ENCODE results near the gene USE1.
A peak's percentile ranks its signal among the peaks of the same experiment; 100 is the strongest.

Gene USE1

DNA sequence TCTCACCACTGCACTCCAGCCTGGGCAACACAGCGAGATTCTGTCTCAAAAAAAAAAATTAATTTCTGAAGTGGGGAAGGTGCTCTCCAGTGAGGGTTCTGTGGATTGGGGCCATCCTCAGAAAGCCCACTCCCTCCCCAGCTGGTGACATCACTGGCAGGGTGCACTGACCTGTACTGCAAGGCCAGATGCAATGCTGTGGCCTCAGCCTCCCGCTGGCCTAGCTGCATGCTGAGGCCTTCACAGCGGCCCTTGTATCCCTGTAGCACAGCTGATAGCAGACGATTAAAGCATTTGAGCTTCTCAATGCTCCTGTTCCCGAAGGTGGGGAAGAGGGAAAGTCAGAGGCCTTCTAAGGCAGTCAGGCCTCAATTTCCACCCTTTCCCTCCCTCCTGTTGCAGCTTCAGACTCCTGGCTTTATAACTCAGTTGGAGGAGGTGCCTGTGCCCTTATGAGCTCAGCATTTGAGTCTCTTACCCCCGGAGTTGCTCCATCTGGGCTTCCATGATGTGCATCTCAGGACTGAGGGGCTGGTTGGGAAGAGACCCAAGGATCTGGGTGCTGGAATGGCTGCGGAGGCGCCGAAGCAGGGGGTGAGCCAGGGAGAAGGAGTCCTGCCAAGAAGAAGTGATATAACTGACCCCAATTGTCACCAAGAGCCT is 44.1 kb downstream of the USE1 start:
- DNase-seq, result no peak

DNA sequence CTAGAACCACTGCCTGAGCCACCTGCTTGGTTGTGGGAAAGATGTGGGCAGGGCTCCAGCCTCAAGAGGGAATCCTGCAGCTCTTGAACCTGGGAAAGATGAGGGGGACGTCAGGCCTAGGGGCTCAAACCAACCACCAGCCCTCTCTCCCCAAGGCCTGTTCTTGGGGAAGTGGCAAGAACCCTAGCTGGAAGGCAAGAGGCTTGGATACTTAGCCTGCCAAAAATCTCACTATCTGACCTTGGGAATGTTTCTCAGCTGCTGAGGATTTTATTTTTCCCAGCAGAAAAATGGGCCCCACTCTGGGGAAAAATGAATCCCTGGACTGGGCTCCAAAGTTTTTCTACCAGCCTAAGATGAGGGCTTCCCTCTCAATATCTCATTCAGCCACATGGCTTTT is 44.8 kb downstream of the USE1 start:
- no peak for DNase-seq

DNA sequence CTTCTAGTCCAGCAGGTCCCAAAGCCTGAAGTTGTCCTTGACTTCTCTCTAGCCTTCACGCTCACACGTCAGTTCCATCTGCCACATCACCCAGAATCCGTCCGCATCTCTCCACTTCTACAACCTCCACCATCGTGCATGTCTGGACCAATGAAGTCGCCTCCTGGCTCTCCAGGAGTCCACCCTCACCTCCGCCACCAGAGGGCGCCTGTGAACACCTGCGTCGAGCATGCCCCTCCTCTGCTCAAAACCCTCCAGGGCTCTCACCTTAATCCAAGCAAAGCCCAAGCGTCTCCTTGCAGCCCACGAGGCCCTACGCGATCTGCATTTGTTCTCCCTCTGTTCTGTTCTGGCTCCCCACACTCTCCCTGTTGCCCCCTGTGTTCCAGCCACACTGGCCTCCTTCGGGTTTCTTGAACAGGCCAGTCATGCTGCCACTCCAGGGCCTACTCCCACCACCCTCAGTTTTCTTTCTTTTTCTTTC is 45.7 kb downstream of the USE1 start:
- peak; percentile 93 for DNase-seq

DNA sequence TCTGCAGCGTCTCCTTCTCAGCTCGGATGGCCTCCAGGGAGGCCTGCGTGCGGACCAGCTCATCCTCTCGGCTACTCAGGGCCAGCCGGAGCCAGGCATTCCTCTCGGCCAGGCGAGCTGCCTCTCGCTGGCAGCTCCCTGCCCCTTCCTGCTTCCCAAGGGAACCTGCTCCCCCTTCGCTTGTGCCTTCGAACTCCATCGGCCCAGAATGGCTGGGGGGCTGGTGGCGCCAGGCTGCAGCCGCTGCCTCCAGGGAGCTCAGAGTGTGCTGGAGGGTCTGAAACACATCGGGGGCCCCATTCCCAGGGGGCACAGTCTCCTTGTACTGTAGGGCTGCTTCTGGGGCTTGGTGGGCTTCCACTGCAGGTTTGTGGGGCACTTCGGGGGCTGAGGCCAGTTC is 47.4 kb downstream of the USE1 start:
- DNase-seq, result no peak

DNA sequence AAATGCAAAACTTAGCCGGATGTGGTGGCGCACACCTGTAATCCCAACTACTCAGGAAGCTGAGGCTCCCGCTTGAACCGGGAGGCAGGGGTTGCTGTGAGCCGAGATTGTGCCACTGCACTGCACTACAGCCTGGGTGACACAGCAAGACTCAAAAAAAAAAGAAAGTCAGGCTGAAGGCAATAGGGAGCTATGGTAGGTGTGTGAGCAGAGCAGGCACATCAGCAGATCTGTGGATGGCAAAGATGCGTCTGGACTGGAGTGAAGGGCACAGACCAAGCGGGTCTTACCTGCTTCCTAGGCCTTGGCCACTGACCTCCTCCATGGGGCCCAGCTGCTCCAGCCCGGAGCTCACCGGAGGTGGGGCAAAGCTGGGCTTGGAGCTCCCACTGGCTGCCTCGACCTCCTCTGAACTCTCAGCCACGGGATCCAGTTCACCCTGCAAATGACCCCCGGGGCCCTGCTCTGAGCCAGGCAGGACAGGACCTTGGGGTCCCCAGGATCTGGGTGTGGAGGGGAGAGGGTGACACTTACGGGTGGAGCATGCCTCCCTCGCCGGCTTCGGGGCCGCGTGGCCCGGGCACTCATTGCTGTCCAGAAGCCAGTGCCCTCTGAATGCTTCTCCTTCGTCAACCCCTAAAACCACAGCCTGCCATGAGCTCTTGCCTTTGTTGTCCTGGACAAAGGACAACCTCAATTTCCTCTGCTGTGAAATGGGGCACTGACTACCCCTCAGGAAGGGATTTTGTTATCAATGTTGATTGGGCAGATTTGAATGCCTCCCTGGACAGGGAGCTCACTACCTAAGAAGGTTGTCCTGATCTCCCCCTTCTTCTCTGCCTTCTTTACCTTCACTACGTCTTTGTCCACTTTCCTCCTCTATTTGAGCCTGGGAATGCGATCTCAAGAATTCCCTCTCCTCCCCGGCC is 48.8 kb downstream of the USE1 start:
- no peak for DNase-seq

DNA sequence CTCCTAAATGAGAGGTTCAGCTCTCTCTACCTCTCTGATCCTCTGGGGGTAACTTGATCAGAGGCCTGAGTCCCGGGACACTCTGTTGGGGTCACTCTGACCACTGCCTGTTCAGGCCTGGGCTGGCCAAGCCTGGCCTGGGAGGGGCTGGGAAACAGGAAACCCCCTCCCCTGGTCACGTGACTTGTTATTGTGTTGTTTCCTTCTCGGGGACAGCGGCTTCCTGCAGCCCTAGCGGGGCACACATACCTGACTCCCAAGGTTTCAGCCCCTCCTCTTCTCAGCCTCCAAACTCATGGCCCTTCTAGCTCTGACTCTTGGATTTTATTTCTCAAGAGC is 49.5 kb downstream of the USE1 start, which contains the start of gene USHBP1:
Gene USHBP1 (minus strand): TSS at position 105 of the 339 bp plus-strand sequence. CDS start 446 bp downstream, outside the sequence.
- no peak for DNase-seq

DNA sequence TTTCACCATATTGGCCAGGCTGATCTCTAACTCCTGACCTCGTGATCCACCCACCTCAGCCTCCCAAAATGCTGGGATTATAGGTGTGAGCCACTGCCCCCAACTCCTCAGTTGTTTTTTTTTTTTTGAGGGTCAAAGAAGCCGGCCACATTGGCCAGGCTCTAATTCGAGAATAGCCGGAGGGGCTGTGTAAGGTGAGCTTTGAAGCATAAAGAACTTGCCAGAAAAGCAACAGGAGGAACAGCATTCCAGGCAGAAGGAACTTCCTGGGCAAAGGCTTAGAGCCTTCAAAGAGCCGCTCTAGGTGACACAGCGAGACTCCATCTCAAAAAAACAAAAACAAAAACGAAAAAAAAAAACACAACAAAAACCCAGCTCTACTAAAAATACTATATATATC is 50.9 kb downstream of the USE1 start:
- DNase-seq, result no peak

DNA sequence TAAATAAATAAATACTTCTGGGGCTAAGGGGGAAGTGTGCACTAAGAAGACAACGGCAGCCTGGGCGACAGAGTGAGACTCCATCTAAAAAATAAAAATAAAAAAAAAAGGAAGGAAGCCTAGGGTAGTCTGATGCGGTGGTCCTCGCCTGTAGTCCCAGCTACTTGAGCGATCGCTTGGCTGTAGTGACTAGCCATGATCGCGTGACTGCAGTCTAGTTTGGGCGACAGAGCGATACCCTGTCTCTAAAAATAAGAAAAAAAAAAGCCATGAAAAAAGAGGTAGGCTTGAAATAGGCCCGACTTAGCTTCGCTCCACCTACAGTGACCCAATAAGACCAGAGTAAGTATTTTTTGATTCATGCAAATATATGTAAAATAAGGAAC is 51.4 kb downstream of the USE1 start:
- DNase-seq, result no peak

DNA sequence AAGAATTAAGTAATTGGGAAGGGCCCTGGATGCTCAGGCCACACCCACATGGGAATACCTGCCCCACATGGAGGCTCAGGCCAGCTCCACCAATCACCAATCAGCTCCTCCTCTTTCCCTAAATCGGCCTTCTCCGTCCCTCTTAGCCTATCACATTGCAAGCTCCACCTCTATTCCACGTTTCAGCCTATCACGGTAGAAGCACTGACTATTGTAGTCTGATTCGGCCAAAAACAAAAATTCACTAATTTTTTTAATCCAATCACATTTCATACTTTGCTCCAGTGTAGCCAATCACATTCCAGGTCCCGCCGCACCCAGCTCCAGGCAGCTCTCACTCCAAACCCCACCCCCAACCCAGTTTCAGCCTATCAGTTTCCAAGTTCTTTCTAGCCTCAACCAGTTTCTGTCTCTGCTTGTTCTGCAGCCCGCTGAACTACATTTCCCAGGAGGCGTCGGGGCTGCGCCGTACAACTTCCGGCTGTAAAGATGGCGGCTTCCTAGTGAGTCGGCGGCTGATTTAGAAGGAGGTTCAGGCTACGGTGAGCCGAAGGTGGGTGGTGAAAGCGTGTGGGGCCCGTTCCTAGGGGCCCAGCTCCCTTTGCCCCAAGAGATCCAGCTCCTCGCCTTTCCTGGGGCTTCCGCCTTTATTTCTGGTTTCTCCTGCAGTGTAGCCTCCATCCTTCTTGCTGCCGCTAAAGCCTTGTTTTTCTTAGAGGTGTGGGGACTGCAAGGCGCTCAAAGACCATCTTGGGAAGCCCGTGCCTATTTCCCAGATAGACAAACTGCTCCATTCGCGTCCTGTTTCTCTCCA is 52.0 kb downstream of the USE1 start, which contains the start of gene BABAM1:
Gene BABAM1 (plus strand): TSS at position 469 of the 814 bp plus-strand sequence. CDS start 1,364 bp downstream, outside the sequence.
- DNase-seq, result peak; percentile 98

DNA sequence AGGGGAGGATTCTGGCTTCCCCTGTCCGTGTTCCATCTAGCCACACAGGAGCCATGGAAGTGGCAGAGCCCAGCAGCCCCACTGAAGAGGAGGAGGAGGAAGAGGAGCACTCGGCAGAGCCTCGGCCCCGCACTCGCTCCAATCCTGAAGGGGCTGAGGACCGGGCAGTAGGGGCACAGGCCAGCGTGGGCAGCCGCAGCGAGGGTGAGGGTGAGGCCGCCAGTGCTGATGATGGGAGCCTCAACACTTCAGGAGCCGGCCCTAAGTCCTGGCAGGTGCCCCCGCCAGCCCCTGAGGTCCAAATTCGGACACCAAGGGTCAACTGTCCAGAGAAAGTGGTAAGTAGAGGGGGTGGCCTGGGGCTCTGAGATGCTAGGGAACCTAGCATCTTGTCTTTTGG is 53.6 kb downstream of the USE1 start:
- no peak for DNase-seq

Data from NCI-H146 (cell line).